Measurements from ENCODE around the gene COL15A1.

GRCh38 chr9:98986866-98987651 lies 43.4 kb downstream of the COL15A1 start:
- TF ChIP-seq CTCF (conservative IDR thresholded peaks at IDR 0.05 in 1 of 2, IDR thresholded peaks at IDR 0.05 in 1 of 2; ENCODE audit: extremely low read depth in 1 of 2, insufficient read depth in 1 of 2, low read depth in 1 of 2, low read length in 2 of 2), result no peak
- no peak for TF ChIP-seq EZH2 (IDR thresholded peaks at IDR 0.05; ENCODE audit: borderline replicate concordance, low read length)
